Measurements from ENCODE around the gene TGFB3.

DNA sequence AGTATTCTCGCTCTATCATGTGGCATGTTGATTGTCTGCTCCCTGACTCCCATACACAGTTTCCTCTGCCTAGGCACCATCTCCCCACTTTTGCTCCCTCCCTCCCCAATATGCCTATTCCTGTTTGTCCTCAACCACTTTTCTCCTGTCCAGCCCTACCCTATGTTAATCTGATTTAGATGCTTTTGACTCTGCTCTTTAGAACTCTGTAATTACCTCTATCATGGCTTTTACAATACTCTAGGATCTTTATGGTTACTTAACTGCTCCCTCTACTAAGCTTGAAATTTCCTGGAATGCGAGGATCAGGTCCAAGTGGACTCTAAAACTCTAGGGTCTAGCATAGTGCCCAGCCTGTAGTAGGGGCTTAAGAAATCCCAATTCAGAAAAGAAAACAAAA lies 68.6 kb downstream of the TGFB3 start:
- TF ChIP-seq ESRRA (CRISPR knock-in tag; IDR thresholded peaks at IDR 0.05; ENCODE audit: borderline replicate concordance) = no peak
- TF ChIP-seq, protein P1, sequence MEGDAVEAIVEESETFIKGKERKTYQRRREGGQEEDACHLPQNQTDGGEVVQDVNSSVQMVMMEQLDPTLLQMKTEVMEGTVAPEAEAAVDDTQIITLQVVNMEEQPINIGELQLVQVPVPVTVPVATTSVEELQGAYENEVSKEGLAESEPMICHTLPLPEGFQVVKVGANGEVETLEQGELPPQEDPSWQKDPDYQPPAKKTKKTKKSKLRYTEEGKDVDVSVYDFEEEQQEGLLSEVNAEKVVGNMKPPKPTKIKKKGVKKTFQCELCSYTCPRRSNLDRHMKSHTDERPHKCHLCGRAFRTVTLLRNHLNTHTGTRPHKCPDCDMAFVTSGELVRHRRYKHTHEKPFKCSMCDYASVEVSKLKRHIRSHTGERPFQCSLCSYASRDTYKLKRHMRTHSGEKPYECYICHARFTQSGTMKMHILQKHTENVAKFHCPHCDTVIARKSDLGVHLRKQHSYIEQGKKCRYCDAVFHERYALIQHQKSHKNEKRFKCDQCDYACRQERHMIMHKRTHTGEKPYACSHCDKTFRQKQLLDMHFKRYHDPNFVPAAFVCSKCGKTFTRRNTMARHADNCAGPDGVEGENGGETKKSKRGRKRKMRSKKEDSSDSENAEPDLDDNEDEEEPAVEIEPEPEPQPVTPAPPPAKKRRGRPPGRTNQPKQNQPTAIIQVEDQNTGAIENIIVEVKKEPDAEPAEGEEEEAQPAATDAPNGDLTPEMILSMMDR (IDR thresholded peaks at IDR 0.05) = no peak
- no peak for TF ChIP-seq ELF4 (CRISPR knock-in tag; IDR thresholded peaks at IDR 0.05; ENCODE audit: low read depth)
- TF ChIP-seq TEAD4 (CRISPR knock-in tag; IDR thresholded peaks at IDR 0.05) = no peak
- TF ChIP-seq OVOL2 (CRISPR knock-in tag; IDR thresholded peaks at IDR 0.05; ENCODE audit: borderline replicate concordance) = no peak
- TF ChIP-seq NFYB (CRISPR knock-in tag; conservative IDR thresholded peaks at IDR 0.05; ENCODE audit: low read depth) = no peak
- TF ChIP-seq ZNF138 (CRISPR knock-in tag; conservative IDR thresholded peaks at IDR 0.05) = no peak
- no peak for TF ChIP-seq USF1 (CRISPR knock-in tag; IDR thresholded peaks at IDR 0.05)
- TF ChIP-seq, protein P2, sequence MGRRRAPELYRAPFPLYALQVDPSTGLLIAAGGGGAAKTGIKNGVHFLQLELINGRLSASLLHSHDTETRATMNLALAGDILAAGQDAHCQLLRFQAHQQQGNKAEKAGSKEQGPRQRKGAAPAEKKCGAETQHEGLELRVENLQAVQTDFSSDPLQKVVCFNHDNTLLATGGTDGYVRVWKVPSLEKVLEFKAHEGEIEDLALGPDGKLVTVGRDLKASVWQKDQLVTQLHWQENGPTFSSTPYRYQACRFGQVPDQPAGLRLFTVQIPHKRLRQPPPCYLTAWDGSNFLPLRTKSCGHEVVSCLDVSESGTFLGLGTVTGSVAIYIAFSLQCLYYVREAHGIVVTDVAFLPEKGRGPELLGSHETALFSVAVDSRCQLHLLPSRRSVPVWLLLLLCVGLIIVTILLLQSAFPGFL (CRISPR knock-in tag; IDR thresholded peaks at IDR 0.05; ENCODE audit: borderline replicate concordance) = no peak
- TF ChIP-seq TCF7 (CRISPR knock-in tag; IDR thresholded peaks at IDR 0.05; ENCODE audit: low read depth) = no peak
- no peak for TF ChIP-seq JUN (CRISPR knock-in tag; IDR thresholded peaks at IDR 0.05)
- no peak for TF ChIP-seq NR3C1 (CRISPR knock-in tag; conservative IDR thresholded peaks at IDR 0.05; ENCODE audit: low read depth)

All from WTC11 (cell line).